ENCODE data around the gene MR1. TPM values are rescaled to one million over a fixed set of nuclear protein-coding genes. Genes with fewer than 3 reads are reported as not detected.

MR1 gene
- total RNA-seq: 8.6 and 15.8 TPM in 2 replicates

GRCh38 chr1:181033799-181034451 lies at the start of gene MR1:
Gene MR1 (plus strand): TSS chr1:181033983. CDS start chr1:181034008, 25 bp downstream.

GRCh38 chr1:181088079-181089016 lies 54.6 kb downstream of the MR1 start, which contains the start of gene IER5:
Gene IER5 (plus strand): TSS chr1:181088700. CDS start chr1:181088903, 203 bp downstream.

Other genes with a start within 250 kb of the MR1 start
- gene KIAA1614, start 121.1 kb upstream of the MR1 start, total RNA-seq: 4.5 and 10.3 TPM in 2 replicates
- gene STX6, start 11.1 kb upstream of the MR1 start, total RNA-seq: 15.1 and 17.8 TPM in 2 replicates
- 20.6 and 33.8 TPM in 2 replicates for gene IER5, start 54.7 kb downstream of the MR1 start, total RNA-seq